Measurements from ENCODE around the gene PRIM2.
"Not testable (repeated sequence)": the region's sequence is repeated elsewhere in the genome, so short reads cannot be mapped to it uniquely, and the experiment has no call there.

PRIM2 gene

GRCh38 chr6:57317060-57317943 is at the start of gene PRIM2:
Gene PRIM2, plus strand, starts transcription at chr6:57317630. Its CDS starts 816 bp downstream, at chr6:57318446.
- POLR2A ChIA-PET: interaction anchor here (1.1 kb wide), 1 partner anchor 49 kb away, joined by 3 read pairs; no protein-coding TSS in a partner anchor
- H3K4me3 ChIP-seq (ENCODE audit: low read depth, low read length): peak within 1 kb of the TSS; percentile 87
- CTCF ChIA-PET: interaction anchor here (0.6 to 14.2 kb wide), 42 partner anchors 11 to 680 kb away, joined by 3 to 207 read pairs (median 6); partner anchors contain the start of genes BAG2, BEND6, KIAA1586 and RAB23
- TF ChIP-seq CTCF (IDR thresholded peaks at IDR 0.05; ENCODE audit: insufficient read depth, low read length, missing control alignments): no peak
- DNase-seq (ENCODE audit: low read depth, low spot score): no peak

- H3K4me3 ChIP-seq (ENCODE audit: low read depth, low read length): no peak overlapping the region
- no peak for DNase-seq (ENCODE audit: low read depth, low spot score)
- no peak for TF ChIP-seq CTCF (IDR thresholded peaks at IDR 0.05; ENCODE audit: insufficient read depth, low read length, missing control alignments)
- ChIA-PET CTCF (interaction anchor here (0.8 to 4.4 kb wide), 16 partner anchors 9 to 248 kb away, joined by 3 to 86 read pairs (median 4); partner anchors contain the start of genes PRIM2 and RAB23), POLR2A (interaction anchor here (0.6 to 1.6 kb wide), 4 partner anchors 37 to 48 kb away, joined by 3 to 18 read pairs (median 3); no protein-coding TSS in a partner anchor)
Observed at GRCh38 chr6:57268294-57268640, 49.2 kb upstream of the PRIM2 start.

GRCh38 chr6:57274113-57274824 is 43.2 kb upstream of the PRIM2 start:
- H3K4me3 ChIP-seq (ENCODE audit: low read depth, low read length); CTCF ChIA-PET; POLR2A ChIA-PET; DNase-seq (ENCODE audit: low read depth, low spot score): not testable (repeated sequence)

- CTCF ChIA-PET: interaction anchor here (0.6 to 1.8 kb wide), 2 partner anchors 11 to 41 kb away, joined by 3 to 7 read pairs; partner anchors contain the start of gene PRIM2
- no peak for TF ChIP-seq CTCF (IDR thresholded peaks at IDR 0.05; ENCODE audit: insufficient read depth, low read length, missing control alignments)
- DNase-seq (ENCODE audit: low read depth, low spot score): no peak
- POLR2A ChIA-PET: no interaction called here
- H3K4me3 ChIP-seq (ENCODE audit: low read depth, low read length): no peak overlapping the region
Observed at GRCh38 chr6:57275384-57275783, 42.0 kb upstream of the PRIM2 start.

- H3K4me3 ChIP-seq (ENCODE audit: low read depth, low read length): no peak overlapping the region
- CTCF ChIA-PET: interaction anchor here (1.7 to 4.5 kb wide), 3 partner anchors 9 to 40 kb away, joined by 4 to 19 read pairs (median 7); partner anchors contain the start of gene PRIM2
- no peak for DNase-seq (ENCODE audit: low read depth, low spot score)
- no peak for TF ChIP-seq CTCF (IDR thresholded peaks at IDR 0.05; ENCODE audit: insufficient read depth, low read length, missing control alignments)
- POLR2A ChIA-PET: interaction anchor here (0.7 kb wide), 1 partner anchor 37 kb away, joined by 3 read pairs; no protein-coding TSS in a partner anchor
Observed at GRCh38 chr6:57276946-57277345, 40.5 kb upstream of the PRIM2 start.

GRCh38 chr6:57278570-57278969 is 38.9 kb upstream of the PRIM2 start:
- CTCF ChIA-PET: interaction anchor here (0.6 to 4.5 kb wide), 4 partner anchors 10 to 37 kb away, joined by 3 to 19 read pairs (median 4); no protein-coding TSS in a partner anchor
- TF ChIP-seq CTCF (IDR thresholded peaks at IDR 0.05; ENCODE audit: insufficient read depth, low read length, missing control alignments): no peak
- DNase-seq (ENCODE audit: low read depth, low spot score): no peak
- no peak overlapping the region for H3K4me3 ChIP-seq (ENCODE audit: low read depth, low read length)
- POLR2A ChIA-PET: no interaction called here

Data from AG04449 (cell line).